ENCODE results near the gene METTL22. TPM values are rescaled to one million over a fixed set of nuclear protein-coding genes. Genes with fewer than 3 reads are reported as not detected.

Gene METTL22
- total RNA-seq, 1 donor from 2014 or later, result 41.1 TPM

DNA sequence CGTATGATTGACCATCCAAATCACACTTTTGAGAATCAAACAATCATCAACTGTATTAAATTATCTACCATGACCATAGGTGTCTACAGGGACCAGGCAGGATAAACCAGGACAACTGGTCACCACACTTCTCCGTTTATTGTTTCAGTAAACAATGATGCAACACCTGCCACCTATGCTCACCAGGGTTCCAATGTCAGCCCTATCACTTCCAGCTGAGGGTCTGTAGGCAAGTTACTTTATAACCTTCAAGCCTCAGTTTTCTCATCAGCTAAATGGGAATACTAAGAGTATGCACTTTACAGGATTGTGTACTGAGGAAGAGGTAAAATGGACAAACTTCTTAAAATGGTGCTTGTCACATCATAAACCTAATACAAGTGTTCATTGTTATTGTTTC, 46.1 kb upstream of the METTL22 start:
- Histone ChIP-seq H3K9me3 (ENCODE audit: low read depth) (no peaks in the 10 kb centered on the region), H3K79me2 (ENCODE audit: low read depth) (no peaks in the 10 kb centered on the region), H2AFZ (replicated peaks) (no peak overlapping the region), H3K4me1 (peaks cover 18% of the 10 kb centered on the region), H3K27ac (no peak overlapping the region), H4K20me1 (ENCODE audit: low read depth) (no peaks in the 10 kb centered on the region), H3K36me3 (no peaks in the 10 kb centered on the region), H3K4me2 (no peak overlapping the region), H3F3A (ENCODE audit: low read depth) (no peaks in the 10 kb centered on the region), H3K4me3 (no peak overlapping the region), H3K9ac (no peak overlapping the region), H3K27me3 (no peaks in the 10 kb centered on the region)
- Mint-ChIP-seq H3K36me3 (no peaks in the 10 kb centered on the region), H3K4me3 (no peak overlapping the region), H3K4me1 (peaks cover 32% of the 10 kb centered on the region), H3K9me3 (no peaks in the 10 kb centered on the region), H3K27ac (no peak overlapping the region), H3K27me3 (ENCODE audit: insufficient read depth, low read depth) (peaks cover 16% of the 10 kb centered on the region)
- TF ChIP-seq CTCF (IDR thresholded peaks at IDR 0.05) (no peak), EZH2 (IDR thresholded peaks at IDR 0.05) (no peak)
- no peak for DNase-seq (ENCODE audit: low spot score)

DNA sequence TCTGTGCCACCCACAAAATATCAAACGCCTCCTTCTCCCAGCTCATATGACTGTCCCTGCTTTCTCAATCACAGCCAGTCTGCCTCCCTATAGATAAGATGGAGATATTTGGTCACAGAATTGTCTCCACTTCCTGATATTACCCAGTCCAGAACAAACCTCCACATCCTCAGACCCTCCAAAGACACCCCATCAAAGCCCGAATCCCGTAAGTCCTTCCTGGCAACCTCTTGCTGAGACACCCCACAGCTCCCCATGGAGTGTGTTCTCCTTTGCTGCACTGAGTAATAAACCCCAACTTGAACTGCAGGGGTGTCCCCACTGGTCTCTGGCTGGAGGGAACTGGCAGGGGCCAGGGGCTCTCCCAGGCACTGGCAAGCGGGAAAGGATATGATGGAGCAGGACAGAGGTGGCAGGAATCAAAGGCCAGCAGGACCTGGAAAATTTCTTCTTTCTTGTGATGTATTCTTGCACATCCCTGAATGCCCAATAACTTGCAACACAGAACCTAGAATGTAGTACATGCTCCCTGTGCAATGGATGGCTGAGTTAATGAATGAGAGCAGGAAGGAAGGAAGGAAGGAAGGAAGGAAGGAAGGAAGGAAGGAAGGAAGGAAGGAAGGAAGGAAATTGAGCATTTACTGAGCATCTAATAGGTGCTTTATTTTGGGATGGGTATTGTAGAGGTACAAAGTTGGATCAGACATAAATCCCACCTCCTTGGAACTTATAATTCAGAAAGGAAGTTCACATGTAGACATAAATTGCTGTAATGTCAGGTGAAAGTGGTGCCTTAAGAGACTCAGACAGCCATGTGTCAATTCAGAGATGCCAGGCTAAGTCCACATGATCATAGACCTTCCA, 45.1 kb upstream of the METTL22 start:
- H4K20me1 ChIP-seq (ENCODE audit: low read depth), result no peaks in the 10 kb centered on the region
- H3K4me3 ChIP-seq, result no peak overlapping the region
- Mint-ChIP-seq H3K27ac (no peak overlapping the region), H3K4me3 (no peak overlapping the region), H3K36me3 (no peaks in the 10 kb centered on the region), H3K9me3 (no peaks in the 10 kb centered on the region), H3K4me1 (peaks cover 22% of the 10 kb centered on the region), H3K27me3 (ENCODE audit: insufficient read depth, low read depth) (peaks cover 17% of the 10 kb centered on the region)
- H2AFZ ChIP-seq (replicated peaks), result no peak overlapping the region
- H3K9me3 ChIP-seq (ENCODE audit: low read depth), result no peaks in the 10 kb centered on the region
- H3K27me3 ChIP-seq, result no peaks in the 10 kb centered on the region
- H3K4me2 ChIP-seq, result no peak overlapping the region
- H3F3A ChIP-seq (ENCODE audit: low read depth), result no peaks in the 10 kb centered on the region
- H3K36me3 ChIP-seq, result no peaks in the 10 kb centered on the region
- TF ChIP-seq EZH2phosphoT487 (IDR thresholded peaks at IDR 0.05) (no peak), CTCF (IDR thresholded peaks at IDR 0.05) (no peak), EZH2 (IDR thresholded peaks at IDR 0.05) (no peak)
- DNase-seq (ENCODE audit: low spot score), result no peak
- no peaks in the 10 kb centered on the region for H3K79me2 ChIP-seq (ENCODE audit: low read depth)
- H3K4me1 ChIP-seq, result peaks cover 10% of the 10 kb centered on the region
- H3K9ac ChIP-seq, result no peak overlapping the region
- H3K27ac ChIP-seq, result no peak overlapping the region

DNA sequence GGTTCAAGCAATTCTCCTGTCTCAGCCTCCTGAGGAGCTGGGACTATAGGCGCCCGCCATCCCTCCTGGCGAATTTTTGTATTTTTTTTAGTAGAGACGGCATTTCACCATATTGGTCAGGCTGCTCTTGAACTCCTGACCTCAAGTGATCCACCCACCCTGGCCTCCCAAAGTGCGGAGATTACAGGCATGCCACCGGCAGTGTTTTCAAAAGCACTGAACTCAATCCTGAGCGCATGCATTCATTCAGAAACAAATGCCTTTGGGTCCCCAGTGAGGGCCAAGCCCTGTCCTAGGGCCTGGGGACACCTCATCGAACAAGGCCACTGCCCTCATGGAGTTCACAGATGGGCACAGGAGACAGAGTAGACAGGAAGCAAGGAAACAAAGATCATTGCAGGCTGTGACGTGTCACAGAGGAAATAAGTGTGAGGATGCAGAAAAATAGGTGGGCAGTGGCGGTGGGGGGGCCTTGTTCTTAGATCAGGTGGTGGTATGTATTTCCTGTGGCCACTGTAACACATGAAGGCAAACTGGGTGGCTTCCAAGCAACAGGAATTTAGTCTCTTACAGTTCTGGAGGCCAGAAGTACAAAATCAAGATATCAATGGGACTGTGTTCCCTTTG, 43.7 kb upstream of the METTL22 start:
- Mint-ChIP-seq H3K4me3 (no peak overlapping the region), H3K9me3 (no peaks in the 10 kb centered on the region), H3K4me1 (peaks cover 16% of the 10 kb centered on the region), H3K36me3 (no peaks in the 10 kb centered on the region), H3K27ac (peak overlapping the region; percentile 59), H3K27me3 (ENCODE audit: insufficient read depth, low read depth) (peaks cover 22% of the 10 kb centered on the region)
- Histone ChIP-seq H3K27ac (no peak overlapping the region), H3K4me1 (no peaks in the 10 kb centered on the region), H3K4me3 (no peak overlapping the region), H3K27me3 (no peaks in the 10 kb centered on the region), H3F3A (ENCODE audit: low read depth) (no peaks in the 10 kb centered on the region), H3K9ac (no peak overlapping the region), H3K36me3 (no peaks in the 10 kb centered on the region), H3K4me2 (no peak overlapping the region), H4K20me1 (ENCODE audit: low read depth) (no peaks in the 10 kb centered on the region), H3K79me2 (ENCODE audit: low read depth) (no peaks in the 10 kb centered on the region), H2AFZ (replicated peaks) (no peak overlapping the region), H3K9me3 (ENCODE audit: low read depth) (no peaks in the 10 kb centered on the region)
- TF ChIP-seq CTCF (IDR thresholded peaks at IDR 0.05) (no peak), EZH2 (IDR thresholded peaks at IDR 0.05) (no peak), EZH2phosphoT487 (IDR thresholded peaks at IDR 0.05) (no peak)
- no peak for DNase-seq (ENCODE audit: low spot score)
